Measurements from ENCODE around the gene OR6N2. TPM values are rescaled to one million over a fixed set of nuclear protein-coding genes. Genes with fewer than 3 reads are reported as not detected.

Gene OR6N2
- not detected for total RNA-seq

GRCh38 chr1:158781104-158781503, at the start of gene OR6N2:
OR6N2 (minus strand) TSS chr1:158781204; CDS start chr1:158777635, 3,569 bp downstream.
- H3K27ac ChIP-seq = no peak within 1 kb of the TSS
- DNase-seq (ENCODE audit: extremely low spot score in 2 of 2) = no peak
- TF ChIP-seq CTCF (IDR thresholded peaks at IDR 0.05) = no peak
- no peak for TF ChIP-seq POLR2A (IDR thresholded peaks at IDR 0.05)
- no peak for TF ChIP-seq POLR2AphosphoS5 (IDR thresholded peaks at IDR 0.05; ENCODE audit: insufficient read depth in 1 of 2, low read depth in 1 of 2)
- no peak within 1 kb of the TSS for H3K4me3 ChIP-seq
- H3K9me3 ChIP-seq = no peaks in the 10 kb centered on the region
- intact Hi-C loops (cut with DNase I) = no loop called here
- no peaks in the 10 kb centered on the region for H3K36me3 ChIP-seq
- H3K4me1 ChIP-seq = no peaks in the 10 kb centered on the region
- no peaks in the 10 kb centered on the region for H3K27me3 ChIP-seq

- TF ChIP-seq CTCF (IDR thresholded peaks at IDR 0.05) = no peak
- no peak for TF ChIP-seq POLR2AphosphoS5 (IDR thresholded peaks at IDR 0.05; ENCODE audit: insufficient read depth in 1 of 2, low read depth in 1 of 2)
- TF ChIP-seq POLR2A (IDR thresholded peaks at IDR 0.05) = no peak
- H3K36me3 ChIP-seq = no peaks in the 10 kb centered on the region
- H3K27me3 ChIP-seq = no peaks in the 10 kb centered on the region
- H3K9me3 ChIP-seq = no peaks in the 10 kb centered on the region
- H3K4me3 ChIP-seq = no peak overlapping the region
- H3K27ac ChIP-seq = no peak overlapping the region
- intact Hi-C loops (cut with DNase I) = no loop called here
- H3K4me1 ChIP-seq = no peaks in the 10 kb centered on the region
- DNase-seq (ENCODE audit: extremely low spot score in 2 of 2) = no peak
These were observed 49.2 kb upstream of the OR6N2 start for GRCh38 chr1:158830074-158830677.

GRCh38 chr1:158821723-158822122, 40.7 kb upstream of the OR6N2 start:
- no peak for DNase-seq (ENCODE audit: extremely low spot score in 2 of 2)
- no peaks in the 10 kb centered on the region for H3K9me3 ChIP-seq

GRCh38 chr1:158819461-158820443, 38.7 kb upstream of the OR6N2 start:
- TF ChIP-seq POLR2A (IDR thresholded peaks at IDR 0.05) (no peak), CTCF (IDR thresholded peaks at IDR 0.05) (no peak), POLR2AphosphoS5 (IDR thresholded peaks at IDR 0.05; ENCODE audit: insufficient read depth in 1 of 2, low read depth in 1 of 2) (no peak)
- no peaks in the 10 kb centered on the region for H3K4me1 ChIP-seq
- no peak overlapping the region for H3K4me3 ChIP-seq
- intact Hi-C loops (cut with DNase I) = no loop called here
- no peaks in the 10 kb centered on the region for H3K27me3 ChIP-seq
- DNase-seq (ENCODE audit: extremely low spot score in 2 of 2) = no peak
- no peaks in the 10 kb centered on the region for H3K9me3 ChIP-seq
- H3K27ac ChIP-seq = no peak overlapping the region
- no peaks in the 10 kb centered on the region for H3K36me3 ChIP-seq

More at GRCh38 chr1:158821723-158822122, 40.7 kb upstream of the OR6N2 start:
- H3K27ac ChIP-seq = no peak overlapping the region
- no peaks in the 10 kb centered on the region for H3K36me3 ChIP-seq
- H3K4me1 ChIP-seq = no peaks in the 10 kb centered on the region
- TF ChIP-seq CTCF (IDR thresholded peaks at IDR 0.05) = no peak
- TF ChIP-seq POLR2AphosphoS5 (IDR thresholded peaks at IDR 0.05; ENCODE audit: insufficient read depth in 1 of 2, low read depth in 1 of 2) = no peak
- TF ChIP-seq POLR2A (IDR thresholded peaks at IDR 0.05) = no peak
- no peaks in the 10 kb centered on the region for H3K27me3 ChIP-seq
- no peak overlapping the region for H3K4me3 ChIP-seq
- intact Hi-C loops (cut with DNase I) = no loop called here
